ENCODE measurements around the gene CD6.

Gene CD6

DNA sequence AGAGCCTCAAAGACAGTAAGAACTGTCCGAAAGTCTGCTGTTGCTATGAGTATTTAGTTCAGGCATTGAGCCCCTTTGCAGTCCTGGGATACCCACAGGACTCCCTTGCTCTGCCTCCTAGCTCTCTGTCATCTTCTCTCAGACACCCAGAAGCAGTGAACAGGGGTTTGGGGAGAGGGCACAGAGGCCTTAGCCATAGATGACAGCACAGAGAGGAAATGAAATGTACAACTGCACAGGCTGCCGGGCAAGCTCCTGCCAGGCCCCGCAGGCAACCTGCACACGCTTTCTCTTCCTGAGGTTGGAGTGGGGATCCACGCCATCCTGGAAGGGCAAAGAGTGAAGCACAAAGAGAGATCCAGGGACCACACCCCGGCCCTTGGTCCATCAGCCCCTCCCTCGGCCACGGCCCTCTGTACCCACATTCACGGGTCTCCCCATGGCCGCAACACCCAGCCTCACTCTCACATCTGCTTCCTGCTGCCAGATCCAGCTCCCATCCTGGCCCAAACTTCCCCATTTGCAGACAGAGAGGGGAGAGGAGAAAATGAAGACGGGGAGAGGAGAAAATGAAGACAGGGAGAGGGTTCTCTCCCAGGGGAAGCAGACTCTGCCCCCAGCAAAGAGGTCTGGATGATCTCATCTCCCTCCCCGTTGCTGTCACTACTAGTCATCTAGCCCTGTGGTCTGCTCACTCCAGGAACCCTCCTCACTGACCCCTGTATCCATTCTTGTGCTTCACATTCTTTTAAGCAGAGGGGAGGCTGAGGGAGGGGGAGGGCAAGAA lies 40.7 kb downstream of the CD6 start:
- TF ChIP-seq CTCF (IDR thresholded peaks at IDR 0.05) = no peak

DNA sequence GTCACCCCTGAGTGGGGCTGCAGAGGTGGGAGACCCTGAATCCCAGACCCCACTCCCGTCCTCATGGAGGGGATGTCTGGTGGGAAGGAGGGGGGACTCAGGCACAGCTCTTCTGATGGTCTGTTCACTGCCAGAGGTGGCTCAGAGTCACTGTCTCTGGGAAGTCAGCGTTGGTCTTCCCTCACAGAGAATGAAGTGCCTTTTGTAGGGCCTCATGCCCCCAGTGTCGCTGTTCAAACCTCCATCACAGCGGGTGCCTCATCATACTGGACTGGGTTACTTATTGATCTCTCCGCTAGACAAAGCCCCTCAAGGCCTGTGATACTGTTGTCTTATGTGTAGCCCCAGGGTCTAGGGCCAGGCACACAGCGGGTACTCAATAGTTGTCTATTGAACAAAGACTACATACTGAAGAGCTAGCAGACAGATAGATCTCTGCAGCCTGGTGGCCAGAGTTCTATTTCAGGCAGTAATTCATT lies 41.3 kb downstream of the CD6 start:
- no peak for TF ChIP-seq CTCF (IDR thresholded peaks at IDR 0.05)

GRCh38 chr11:61018059-61018458 lies 46.6 kb downstream of the CD6 start:
- TF ChIP-seq CTCF (IDR thresholded peaks at IDR 0.05) = no peak

DNA sequence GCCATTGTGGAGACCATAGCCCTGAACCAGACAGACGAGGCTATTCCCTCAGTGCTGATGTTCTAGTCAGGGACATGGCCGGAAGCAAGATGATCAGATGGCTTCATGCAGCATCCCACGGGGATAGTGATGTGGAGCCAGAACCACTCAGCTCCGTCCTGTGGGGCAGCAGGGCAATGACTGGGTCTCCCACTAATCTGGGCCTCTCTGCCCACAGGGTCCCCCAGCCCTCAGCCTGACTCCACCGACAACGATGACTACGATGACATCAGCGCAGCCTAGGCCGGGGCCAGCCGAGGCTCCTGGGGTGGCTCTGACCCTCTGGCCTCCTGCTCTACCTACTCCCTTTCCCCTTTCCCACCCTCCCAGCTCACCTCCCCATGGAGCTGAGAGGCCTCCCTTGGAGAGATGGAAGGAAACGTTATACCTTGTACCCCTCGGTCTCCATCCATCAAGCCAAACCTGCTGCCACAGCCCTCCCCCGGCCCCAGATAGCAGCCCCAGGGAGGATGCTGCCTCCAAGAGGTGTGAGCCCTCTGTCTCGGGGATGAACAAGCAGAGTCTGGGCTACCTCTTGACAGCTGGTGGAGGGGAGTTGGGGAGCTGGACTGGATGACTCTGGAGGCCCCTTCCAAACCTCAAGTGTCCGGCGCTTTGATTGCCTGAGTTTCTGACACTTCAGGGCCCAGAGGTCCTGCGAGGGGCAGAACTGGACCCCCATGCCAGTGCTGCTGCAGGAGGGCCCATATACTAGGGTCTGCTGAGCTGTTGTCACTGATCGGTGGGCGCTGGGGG lies 47.8 kb downstream of the CD6 start:
- TF ChIP-seq CTCF (IDR thresholded peaks at IDR 0.05) = no peak

DNA sequence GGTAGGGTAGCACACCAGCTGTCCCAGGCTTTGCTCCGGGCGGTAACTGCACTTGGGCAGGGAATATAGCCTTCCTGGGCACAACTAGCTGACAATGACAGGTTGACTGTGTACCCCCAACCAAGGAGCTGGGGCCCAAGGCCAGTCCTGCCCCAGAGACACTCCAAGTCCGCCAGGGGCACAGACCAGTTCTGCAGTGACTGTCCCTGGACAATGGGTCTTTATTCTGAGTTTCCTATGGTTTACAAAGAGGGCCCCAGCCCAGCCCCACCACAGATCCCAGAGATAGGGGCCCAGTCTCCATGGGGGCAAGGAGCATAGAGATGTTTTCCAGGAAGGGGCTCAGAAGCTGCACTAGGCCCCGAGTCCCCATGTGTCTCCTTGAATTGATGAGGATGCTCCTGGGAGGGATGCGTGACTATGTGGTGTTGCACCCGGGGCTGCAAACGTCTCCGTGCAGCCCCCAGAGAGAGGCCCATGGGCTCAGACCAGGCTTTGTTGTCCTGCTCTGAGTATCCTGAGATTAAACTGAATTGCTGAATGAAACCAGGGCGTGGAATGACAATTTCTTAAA lies 48.4 kb downstream of the CD6 start:
- no peak for TF ChIP-seq CTCF (IDR thresholded peaks at IDR 0.05)

DNA sequence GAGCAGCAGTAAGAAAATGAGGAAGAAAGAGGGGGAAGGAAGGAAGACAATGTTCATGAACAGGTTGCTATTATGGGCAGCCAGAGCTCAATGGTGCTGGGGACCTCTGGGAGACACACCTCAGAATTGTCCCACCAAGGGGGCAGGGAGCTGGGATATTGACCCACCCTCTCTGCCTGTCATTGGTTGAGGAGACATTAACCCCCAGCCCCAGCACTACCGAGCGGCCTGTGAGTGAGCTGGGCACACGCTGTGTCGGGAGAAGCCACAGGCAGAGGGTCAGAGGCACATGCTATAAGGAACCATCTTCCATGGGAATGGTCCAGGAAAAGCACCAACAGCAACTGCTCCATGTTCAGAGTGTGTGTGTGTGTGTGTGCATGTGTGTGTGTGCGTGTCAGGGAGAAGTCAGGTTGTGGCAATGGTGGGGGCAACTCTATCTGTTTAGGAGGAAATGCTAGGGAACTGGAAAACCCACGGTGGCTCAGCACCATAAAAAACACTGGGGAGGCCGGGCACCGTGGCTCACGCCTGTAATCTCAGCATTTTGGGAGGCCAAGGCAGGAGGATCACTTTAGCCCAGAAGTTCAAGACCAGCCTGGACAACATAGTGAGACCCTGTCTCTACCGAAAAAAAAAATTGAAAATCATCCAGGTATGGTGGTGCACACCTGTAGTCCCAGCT lies 49.2 kb downstream of the CD6 start:
- TF ChIP-seq CTCF (IDR thresholded peaks at IDR 0.05) = no peak

DNA sequence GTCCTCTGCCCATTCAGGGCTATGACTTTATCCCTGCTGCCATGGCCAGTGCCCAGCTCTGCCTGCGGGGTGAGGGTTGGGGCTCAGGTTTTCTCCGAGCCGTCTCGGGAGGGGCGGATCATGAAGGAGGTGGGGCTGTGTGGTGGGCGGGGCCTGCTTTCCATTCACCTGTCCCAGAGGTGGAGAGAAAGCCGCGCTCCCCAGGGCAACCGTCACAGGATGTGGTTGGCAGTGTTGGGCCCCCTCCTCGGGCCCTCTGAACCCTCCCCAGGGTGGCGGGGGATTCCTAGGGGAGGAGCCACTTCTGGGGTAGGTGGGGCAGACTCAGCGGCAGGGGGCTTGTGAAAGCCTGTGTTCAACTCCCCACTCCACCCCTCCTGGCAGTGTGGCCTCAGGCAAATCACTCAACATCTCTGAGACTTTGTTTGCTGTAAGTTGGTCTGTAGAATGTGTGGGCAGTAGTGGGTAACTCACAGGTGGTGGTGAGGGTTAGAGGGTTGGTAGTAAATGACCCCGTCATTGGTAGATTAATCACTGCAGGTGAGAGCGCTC lies 50.3 kb downstream of the CD6 start:
- TF ChIP-seq CTCF (IDR thresholded peaks at IDR 0.05) = no peak

All from LNCAP (cell line).